ENCODE data around the gene NTN1.

NTN1 gene

GRCh38 chr17:9170853-9171252 is 149.5 kb downstream of the NTN1 start:
- no peak for DNase-seq

DNA sequence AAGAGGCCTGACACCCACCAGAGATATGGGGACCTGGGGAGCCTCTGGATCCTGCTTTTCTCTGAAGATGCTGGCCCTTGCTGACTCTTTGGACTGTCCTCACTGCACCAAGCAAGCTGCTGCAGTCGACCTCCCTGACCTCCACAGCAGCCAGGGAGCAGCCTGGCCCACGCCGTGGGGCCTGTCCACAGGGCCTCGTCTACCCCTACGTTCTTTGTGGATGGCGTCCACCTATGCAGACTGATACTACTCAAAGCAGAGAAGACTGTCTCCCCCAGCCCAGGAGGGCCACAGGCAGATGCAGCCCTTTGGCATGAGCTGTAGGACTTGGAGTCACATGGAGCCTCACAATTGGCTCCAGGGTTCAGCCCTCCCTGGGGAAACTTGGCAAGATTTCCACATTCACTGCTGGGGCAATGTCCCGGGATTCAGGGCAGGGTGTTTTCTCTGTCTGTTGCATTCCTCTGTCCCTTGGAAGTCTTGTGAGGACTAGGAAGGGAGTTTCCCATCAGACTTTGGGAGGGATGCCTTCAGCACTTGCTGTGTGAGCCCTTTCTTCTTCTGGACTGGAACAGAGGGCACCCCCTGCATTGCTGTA is 152.2 kb downstream of the NTN1 start:
- no peak for DNase-seq

DNA sequence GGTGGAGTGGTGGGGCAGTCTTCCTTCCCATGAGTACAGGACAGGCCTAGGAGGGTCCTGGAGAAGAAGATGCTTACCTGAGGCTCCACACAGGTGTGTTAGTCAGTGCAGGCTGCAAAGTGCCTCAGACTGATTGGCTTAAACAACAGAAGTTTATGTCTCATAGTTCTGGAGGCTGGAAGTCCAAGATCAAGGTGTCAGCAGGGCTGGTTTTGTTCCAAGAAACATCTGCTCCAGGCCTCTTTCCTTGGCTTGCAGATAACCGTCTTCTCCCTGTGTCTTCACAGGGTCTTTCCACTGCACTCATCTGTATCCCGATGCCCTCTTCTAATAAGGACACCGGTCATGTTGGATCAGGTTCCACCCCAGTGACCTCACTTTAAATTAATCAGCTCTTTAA is 153.0 kb downstream of the NTN1 start:
- DNase-seq, result no peak

- no peak for DNase-seq
These were observed 153.7 kb downstream of the NTN1 start for GRCh38 chr17:9174779-9175574.

DNA sequence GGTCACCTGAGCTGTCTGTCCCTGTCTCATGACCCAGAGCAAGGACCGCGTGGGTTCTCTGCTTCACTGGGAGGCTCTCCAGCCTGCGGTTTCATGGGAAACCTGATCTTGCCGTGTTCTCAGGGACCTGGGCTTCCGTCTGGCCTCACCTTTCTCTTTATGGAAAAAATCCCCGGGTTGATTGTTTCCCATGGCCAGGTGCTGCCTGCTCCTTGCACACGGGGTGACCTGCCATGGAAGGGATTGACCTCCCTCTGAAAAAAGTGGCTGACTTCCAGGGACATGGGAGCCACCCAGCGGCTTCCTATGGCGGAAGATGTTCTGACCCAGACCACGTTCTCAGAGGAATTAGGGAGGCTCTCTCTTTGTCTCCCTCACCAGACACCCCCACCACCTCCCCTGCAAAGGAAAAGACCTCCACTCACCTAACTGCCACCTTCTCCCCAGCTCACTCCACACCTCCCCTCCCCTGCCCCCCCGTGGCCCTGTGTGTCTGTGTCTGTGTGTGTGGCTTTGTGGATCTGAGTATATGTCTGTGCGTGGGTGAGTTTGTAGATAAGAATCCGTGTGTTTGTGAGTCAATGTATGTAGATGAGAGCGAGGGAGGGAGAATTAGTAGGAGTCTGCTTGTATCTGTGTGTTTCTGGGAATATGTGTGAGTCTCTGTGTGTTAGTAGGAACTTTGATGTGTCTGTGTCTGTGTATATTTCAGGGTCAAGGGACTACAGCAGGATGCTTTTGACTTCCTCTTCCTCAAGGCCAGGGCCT is 154.6 kb downstream of the NTN1 start:
- no peak for DNase-seq

- DNase-seq, result no peak
These were observed 155.9 kb downstream of the NTN1 start for GRCh38 chr17:9177212-9177611.

DNA sequence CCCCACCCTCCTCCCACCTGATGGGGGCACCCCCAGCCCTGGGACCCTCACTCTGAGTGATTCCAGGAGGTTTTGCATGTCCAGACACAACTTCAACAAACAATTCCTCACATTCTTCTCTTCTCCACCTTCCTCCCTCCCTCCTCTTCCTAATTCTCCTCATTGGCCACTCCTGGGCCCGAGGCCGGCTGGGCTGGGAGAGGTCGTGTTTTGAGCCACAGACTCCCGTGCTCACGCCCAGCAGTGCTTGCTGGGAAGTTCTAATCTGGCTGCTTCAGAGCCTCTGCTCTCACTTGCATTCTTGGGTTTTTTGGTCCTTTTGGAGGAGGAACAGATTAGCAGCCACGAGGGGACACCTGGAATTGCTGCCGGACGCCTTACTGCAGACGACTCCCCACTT is 157.0 kb downstream of the NTN1 start:
- no peak for DNase-seq

GRCh38 chr17:9179602-9180001 is 158.3 kb downstream of the NTN1 start:
- DNase-seq, result no peak

- no peak for DNase-seq
These were observed 160.3 kb downstream of the NTN1 start for GRCh38 chr17:9181640-9182039.

- DNase-seq, result no peak
These were observed 162.0 kb downstream of the NTN1 start for GRCh38 chr17:9183306-9183705.

- DNase-seq, result no peak
These were observed 163.8 kb downstream of the NTN1 start for GRCh38 chr17:9185142-9185541.

GRCh38 chr17:9185688-9186284 is 164.5 kb downstream of the NTN1 start:
- no peak for DNase-seq

DNA sequence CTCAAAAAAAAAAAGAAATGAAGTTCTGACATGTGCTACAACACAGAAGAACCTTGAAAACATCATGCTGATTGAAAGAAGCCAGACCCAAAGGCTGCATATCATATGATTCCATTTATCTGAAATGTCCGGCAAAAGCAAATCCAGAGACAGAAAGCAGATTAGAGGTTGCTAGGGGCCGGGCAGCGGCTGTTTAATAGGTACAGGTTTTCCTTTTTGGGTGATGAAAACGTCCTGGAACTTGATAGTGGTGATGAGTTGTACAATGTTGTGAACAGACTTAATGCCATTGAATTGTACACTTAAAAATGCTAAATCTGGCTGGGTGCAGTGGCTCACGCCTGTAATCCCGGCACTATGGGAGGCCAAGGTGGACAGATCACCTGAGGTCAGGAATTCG is 166.5 kb downstream of the NTN1 start:
- DNase-seq, result no peak

- no peak for DNase-seq
These were observed 167.1 kb downstream of the NTN1 start for GRCh38 chr17:9188367-9188766.

DNA sequence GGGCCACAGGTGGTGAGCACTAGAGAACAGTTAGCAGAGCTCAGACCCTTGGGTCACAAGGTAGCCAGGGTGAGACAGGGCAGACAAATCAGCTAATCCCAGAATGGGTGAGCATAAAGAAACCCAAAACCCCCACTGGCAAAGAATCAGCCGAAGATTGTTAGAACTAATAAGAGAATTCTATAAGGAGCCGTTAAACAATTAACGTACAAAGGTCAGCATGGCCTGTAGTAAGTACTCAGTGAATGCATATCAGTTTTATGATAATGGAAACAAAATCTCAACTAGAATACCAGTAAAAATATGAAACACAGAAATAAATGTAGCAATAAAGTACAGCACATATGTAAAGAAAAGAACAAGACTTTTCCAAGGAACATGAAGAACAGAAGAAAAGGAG is 168.6 kb downstream of the NTN1 start:
- DNase-seq, result no peak

GRCh38 chr17:9192010-9192409 is 170.7 kb downstream of the NTN1 start:
- no peak for DNase-seq

DNA sequence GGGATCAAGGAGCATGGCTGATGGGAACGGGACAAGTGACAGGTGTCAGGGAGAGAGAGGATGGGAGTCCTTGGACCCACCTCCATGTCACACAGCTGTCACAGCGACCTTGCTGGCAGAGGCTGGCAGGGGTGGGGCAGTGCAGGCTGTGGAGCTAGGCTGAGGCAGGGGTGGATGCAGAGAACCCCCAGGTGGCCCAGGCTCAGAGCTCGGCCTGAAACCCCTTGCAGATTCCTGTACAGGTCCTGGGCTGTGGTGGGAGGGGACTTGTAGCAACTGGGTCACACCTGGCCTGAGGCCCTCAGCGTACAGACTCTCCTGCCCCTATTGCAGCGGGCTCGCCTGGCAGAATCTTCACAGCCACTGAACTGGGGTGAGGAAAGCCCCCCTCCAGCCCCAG is 174.1 kb downstream of the NTN1 start:
- no peak for DNase-seq

- no peak for DNase-seq
These were observed 174.8 kb downstream of the NTN1 start for GRCh38 chr17:9195961-9196670.

DNA sequence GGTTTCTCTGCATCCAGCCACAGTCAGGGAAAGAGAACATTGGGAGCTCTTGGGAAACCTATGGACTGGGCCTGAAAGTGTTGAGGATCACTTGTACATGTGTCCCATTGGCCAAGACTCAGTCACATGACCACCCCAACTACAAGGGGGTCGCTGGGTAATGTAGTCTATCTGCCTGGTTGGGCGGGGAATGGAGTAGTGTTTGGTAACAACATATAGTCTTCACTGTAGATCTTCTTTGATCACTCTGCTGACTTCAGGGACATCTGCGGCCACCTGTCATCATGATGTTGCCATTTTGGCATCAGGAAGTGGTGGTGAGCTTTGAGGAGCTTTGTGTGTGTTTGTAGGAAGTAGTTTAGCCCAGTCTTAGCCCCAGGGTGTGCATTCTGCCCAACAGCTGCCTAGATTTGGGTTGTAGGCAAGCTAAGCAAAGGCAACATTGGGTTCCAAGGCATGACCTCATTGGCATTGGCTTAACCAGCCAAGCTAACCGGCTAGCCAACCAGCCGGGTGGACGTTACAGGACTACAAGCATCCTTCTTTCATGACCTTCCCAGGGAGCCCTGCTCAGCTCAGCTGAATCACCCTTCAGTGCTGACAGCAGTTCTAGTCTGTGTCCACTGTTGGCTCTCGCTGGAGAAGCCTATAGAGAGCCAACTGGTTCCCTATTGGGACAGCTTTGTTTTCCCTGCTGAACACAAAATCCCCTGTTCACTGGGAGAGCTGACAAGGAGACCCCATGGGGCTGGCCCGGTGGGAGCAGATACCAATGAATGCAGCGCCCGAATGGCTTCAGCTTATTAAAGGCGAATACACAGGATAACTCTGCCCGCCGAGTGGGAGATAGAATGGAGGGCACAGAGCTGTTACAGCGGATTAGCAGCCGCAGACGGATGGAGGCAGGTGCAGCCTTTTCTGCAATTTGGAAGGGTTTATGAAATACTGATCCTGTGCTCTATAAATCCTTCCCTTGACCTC is 178.6 kb downstream of the NTN1 start:
- no peak for DNase-seq

DNA sequence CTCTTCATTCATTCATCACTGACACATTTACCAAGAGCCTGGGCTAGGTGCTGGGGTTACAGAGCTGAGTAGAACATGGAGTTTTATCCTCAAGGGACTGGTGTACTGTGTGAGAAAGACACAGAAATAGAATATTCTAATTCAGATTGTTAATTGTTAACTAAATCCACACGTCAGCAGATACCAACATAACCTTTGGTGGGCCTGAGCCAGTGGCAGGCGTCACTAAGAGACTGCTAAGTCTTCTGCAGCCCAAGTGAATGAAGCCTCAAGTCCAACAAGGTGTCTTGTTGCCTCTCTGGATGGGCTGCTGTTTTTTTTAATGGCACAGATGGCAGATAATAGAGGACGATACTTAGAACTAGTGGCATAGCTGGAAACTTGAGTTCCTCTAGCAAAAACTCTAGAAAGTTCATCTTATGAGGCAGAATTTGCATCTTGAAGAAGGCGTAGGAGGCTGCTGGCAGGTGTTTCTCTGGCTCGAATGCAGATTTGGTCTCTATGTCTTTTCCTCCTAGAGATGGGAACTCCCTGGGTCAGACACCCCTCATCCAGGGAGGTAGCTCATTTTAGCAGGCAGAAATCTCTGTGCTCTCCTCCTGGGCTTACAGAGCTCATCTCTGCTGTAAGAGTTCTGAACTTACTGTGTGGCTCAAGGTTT is 179.5 kb downstream of the NTN1 start:
- DNase-seq, result no peak

- DNase-seq, result no peak
These were observed 181.2 kb downstream of the NTN1 start for GRCh38 chr17:9202532-9202931.

All from NCI-H774 (cell line).